Upper lobe of left lung (tissue), 4 donors: ENCODE data around the gene LARP4B.

Experiments
- EP300 ChIP-seq, 4 donors: sonication (generic); formaldehyde crosslinking; IDR thresholded peaks; one replicate each; pipeline ENCODE4 v1.5.1; 2017; ENCODE audit warnings: antibody characterized with exemption in 4 of 4, control low read depth in 2 of 4
- POLR2AphosphoS5 ChIP-seq, 2 donors: sonication (generic); formaldehyde crosslinking; IDR thresholded peaks; one replicate each; pipeline ENCODE4 v1.5.1; 2017; ENCODE audit warnings: antibody characterized with exemption in 2 of 2
- TF ChIP-seq, protein P1 (sequence below), 6 experiments: fragments of 450-650 bp in 4 of 6; fragments of 200-600 bp in 2 of 6; sonication (generic) in 2 of 6; IDR thresholded peaks; one replicate each; pipeline ENCODE4 v1.5.1; 2016 to 2019; ENCODE audit warnings: antibody characterized with exemption in 6 of 6

DNA sequence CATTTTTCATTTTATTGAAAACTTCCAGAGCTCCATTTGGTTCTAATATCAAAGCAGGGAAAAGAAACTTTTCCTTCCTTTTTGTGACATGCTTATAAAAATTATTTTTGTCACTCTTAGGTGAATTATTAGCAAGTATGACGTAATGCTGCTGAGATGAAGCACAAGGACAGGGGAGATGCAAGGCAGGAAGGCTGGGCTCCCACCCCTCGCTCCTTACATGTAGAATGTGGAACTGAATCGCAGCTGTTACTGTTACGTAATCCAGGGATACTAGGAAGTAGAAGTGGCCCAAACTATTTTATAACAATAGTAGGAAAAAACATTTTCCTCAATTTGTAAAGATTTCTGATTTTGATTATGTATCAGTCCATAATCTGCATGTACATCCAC, 39.6 kb upstream of the LARP4B start:
- TF ChIP-seq POLR2AphosphoS5 (IDR thresholded peaks at IDR 0.05) (no peak), EP300 (IDR thresholded peaks at IDR 0.05) (no peak)
- TF ChIP-seq, protein P1, sequence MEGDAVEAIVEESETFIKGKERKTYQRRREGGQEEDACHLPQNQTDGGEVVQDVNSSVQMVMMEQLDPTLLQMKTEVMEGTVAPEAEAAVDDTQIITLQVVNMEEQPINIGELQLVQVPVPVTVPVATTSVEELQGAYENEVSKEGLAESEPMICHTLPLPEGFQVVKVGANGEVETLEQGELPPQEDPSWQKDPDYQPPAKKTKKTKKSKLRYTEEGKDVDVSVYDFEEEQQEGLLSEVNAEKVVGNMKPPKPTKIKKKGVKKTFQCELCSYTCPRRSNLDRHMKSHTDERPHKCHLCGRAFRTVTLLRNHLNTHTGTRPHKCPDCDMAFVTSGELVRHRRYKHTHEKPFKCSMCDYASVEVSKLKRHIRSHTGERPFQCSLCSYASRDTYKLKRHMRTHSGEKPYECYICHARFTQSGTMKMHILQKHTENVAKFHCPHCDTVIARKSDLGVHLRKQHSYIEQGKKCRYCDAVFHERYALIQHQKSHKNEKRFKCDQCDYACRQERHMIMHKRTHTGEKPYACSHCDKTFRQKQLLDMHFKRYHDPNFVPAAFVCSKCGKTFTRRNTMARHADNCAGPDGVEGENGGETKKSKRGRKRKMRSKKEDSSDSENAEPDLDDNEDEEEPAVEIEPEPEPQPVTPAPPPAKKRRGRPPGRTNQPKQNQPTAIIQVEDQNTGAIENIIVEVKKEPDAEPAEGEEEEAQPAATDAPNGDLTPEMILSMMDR (IDR thresholded peaks at IDR 0.05): no peak
